Motor neuron (in vitro differentiated cells): ENCODE data around the gene TECPR2. TPM values are rescaled to one million over a fixed set of nuclear protein-coding genes. Genes with fewer than 3 reads are reported as not detected.

ENCODE experiments used
- ATAC-seq, 8 experiments: fragments of 200-7000 bp; cut with Tn5 transposase; replicated peaks in 6 of 8; 2 replicates each; pipeline ENCODE4 v1.8.0; 2021; ENCODE audit warnings: mild to moderate bottlenecking in 8 of 8, moderate library complexity in 8 of 8
- H3K27ac ChIP-seq, 2 donors: fragments of 250-450 bp; sonication (Bioruptor Pico); 2 replicates each; pipeline ENCODE4 v1.9.0; 2021; ENCODE audit warnings: antibody characterized with exemption in 2 of 2, mild to moderate bottlenecking in 2 of 2, moderate library complexity in 1 of 2
- H3K4me1 ChIP-seq, 2 donors: fragments of 250-450 bp; sonication (Bioruptor Pico); replicated peaks in 1 of 2; 2 replicates each; pipeline ENCODE4 v1.6.1; 2021; ENCODE audit warnings: antibody characterized with exemption in 2 of 2, mild to moderate bottlenecking in 2 of 2, moderate library complexity in 1 of 2
- H3K4me3 ChIP-seq, 5 donors: fragments of 250-450 bp; sonication (Bioruptor Pico); 2 replicates each; pipeline ENCODE4 v1.9.0; 2021; ENCODE audit warnings: antibody characterized with exemption in 5 of 5, mild to moderate bottlenecking in 5 of 5, moderate library complexity in 4 of 5
- WGBS, 10 experiments: fragments of 450-650 bp; shearing (Covaris generic); methylation state at CpG; one replicate each; pipeline ENCODE4 v1.0.0; 2022; 5-methylcytosine and 5-hydroxymethylcytosine counted together
- in situ Hi-C, 9 experiments: fragments of 400-800 bp; cut with MboI; loops; one replicate each; pipeline ENCODE4 v1.15.0; 2021; ENCODE audit warnings: low sequenced_read_pairs in 9 of 9, low pct_unique_long_range_greater_than_20kb in 2 of 9; ENCODE audit not compliant: unreplicated experiment in 9 of 9
- total RNA-seq, 8 experiments: library from RNA; unstranded; fragments of 300-600 nt; gene quantifications; 2 replicates each; pipeline versions ENCODE4 v1.2.3 to v1.2.4, GENCODE V29; 2022

The TECPR2 gene
- total RNA-seq, 8 experiments from 2014 or later = 6.5 to 14.2 (median 9.3) TPM

GRCh38 chr14:102450206-102451063 is 87.7 kb downstream of the TECPR2 start:
- Histone ChIP-seq H3K4me3 (no peak overlapping the region), H3K27ac (no peak overlapping the region), H3K4me1 (no peaks in the 10 kb centered on the region)
- in situ Hi-C loops = no loop called here
- ATAC-seq = peak in 2 of 8 experiments; percentile 81 to 87
- 0 to 100% (median 76%) methylated on average over 1 to 6 of the region's 17 CpGs; no CpG with 5 or more reads in 1 of the 10 experiments for WGBS, 10 experiments

- H3K4me3 ChIP-seq = no peak overlapping the region
- ATAC-seq = peak in 1 of 8 experiments; percentile 24
- WGBS, 10 experiments = 50 to 100% (median 87%) methylated on average over 1 to 6 of the region's 10 CpGs; no CpG with 5 or more reads in 7 of the 10 experiments
- no peak overlapping the region for H3K27ac ChIP-seq
- in situ Hi-C loops = no loop called here
- no peaks in the 10 kb centered on the region for H3K4me1 ChIP-seq
Observed at GRCh38 chr14:102451064-102451352, 88.3 kb downstream of the TECPR2 start.

- 89 to 100% (median 97%) methylated on average over 1 to 13 of the region's 24 CpGs; no CpG with 5 or more reads in 3 of the 10 experiments for WGBS, 10 experiments
Observed at GRCh38 chr14:102452302-102452701, 89.6 kb downstream of the TECPR2 start.

GRCh38 chr14:102454711-102455110 is 92.0 kb downstream of the TECPR2 start:
- ATAC-seq = no peak
- WGBS, 10 experiments = 30 to 100% (median 70%) methylated on average over 1 to 2 of the region's 5 CpGs; no CpG with 5 or more reads in 6 of the 10 experiments
- Histone ChIP-seq H3K4me3 (no peak overlapping the region), H3K4me1 (no peaks in the 10 kb centered on the region), H3K27ac (no peak overlapping the region)
- in situ Hi-C loops = no loop called here

More at GRCh38 chr14:102452302-102452701, 89.6 kb downstream of the TECPR2 start:
- ATAC-seq = no peak
- no peak overlapping the region for H3K4me3 ChIP-seq
- in situ Hi-C loops = no loop called here
- no peaks in the 10 kb centered on the region for H3K4me1 ChIP-seq
- no peak overlapping the region for H3K27ac ChIP-seq

- H3K4me1 ChIP-seq = peaks cover 7 to 13% of the 10 kb centered on the region in 2 donors
- H3K4me3 ChIP-seq = no peak overlapping the region
- no peak for ATAC-seq
- H3K27ac ChIP-seq = no peak overlapping the region
- in situ Hi-C loops = no loop called here
- 50 to 100% (median 100%) methylated on average over 1 to 2 of the region's 2 CpGs; no CpG with 5 or more reads in 1 of the 10 experiments for WGBS, 10 experiments
Observed at GRCh38 chr14:102457509-102457908, 94.8 kb downstream of the TECPR2 start.

GRCh38 chr14:102461490-102462338 is 99.0 kb downstream of the TECPR2 start:
- WGBS, 10 experiments = 39 to 87% (median 78%) methylated on average over 2 to 8 of the region's 14 CpGs; no CpG with 5 or more reads in 1 of the 10 experiments
- Histone ChIP-seq H3K4me1 (peaks cover 7 to 13% of the 10 kb centered on the region in 2 donors), H3K27ac (peak overlapping the region; percentile 38 to 51), H3K4me3 (no peak overlapping the region)
- in situ Hi-C loops = no loop called here
- peak; percentile 53 to 94 (median 68) for ATAC-seq

- 0 to 92% (median 80%) methylated on average over 1 to 4 of the region's 4 CpGs; no CpG with 5 or more reads in 1 of the 10 experiments for WGBS, 10 experiments
- in situ Hi-C loops = no loop called here
- H3K27ac ChIP-seq = no peak overlapping the region
- ATAC-seq = peak in 4 of 8 experiments; percentile 34 to 85 (median 68)
- H3K4me3 ChIP-seq = no peak overlapping the region
- H3K4me1 ChIP-seq = peaks cover 7 to 13% of the 10 kb centered on the region in 2 donors
Observed at GRCh38 chr14:102462391-102462790, 99.7 kb downstream of the TECPR2 start.

GRCh38 chr14:102464006-102464405 is 101.3 kb downstream of the TECPR2 start:
- in situ Hi-C loops = no loop called here
- 60 to 100% (median 85%) methylated on average over 1 to 4 of the region's 4 CpGs; no CpG with 5 or more reads in 5 of the 10 experiments for WGBS, 10 experiments
- no peak for ATAC-seq
- Histone ChIP-seq H3K27ac (no peak overlapping the region), H3K4me3 (no peak overlapping the region), H3K4me1 (peaks cover 7 to 13% of the 10 kb centered on the region in 2 donors)

GRCh38 chr14:102464846-102465341 is 102.2 kb downstream of the TECPR2 start:
- H3K27ac ChIP-seq = no peak overlapping the region
- peak in 1 of 8 experiments; percentile 26 for ATAC-seq
- H3K4me3 ChIP-seq = no peak overlapping the region
- peaks cover 7 to 13% of the 10 kb centered on the region in 2 donors for H3K4me1 ChIP-seq
- 72 to 93% (median 80%) methylated on average over 1 to 6 of the region's 6 CpGs; no CpG with 5 or more reads in 5 of the 10 experiments for WGBS, 10 experiments
- in situ Hi-C loops = no loop called here

- H3K4me3 ChIP-seq = no peak overlapping the region
- WGBS, 10 experiments = 83 to 100% (median 100%) methylated on average over 1 of the region's 1 CpG; no CpG with 5 or more reads in 3 of the 10 experiments
- no peaks in the 10 kb centered on the region for H3K4me1 ChIP-seq
- in situ Hi-C loops = no loop called here
- no peak overlapping the region for H3K27ac ChIP-seq
- ATAC-seq = no peak
Observed at GRCh38 chr14:102469261-102469660, 106.5 kb downstream of the TECPR2 start.

GRCh38 chr14:102471921-102472790 is 109.4 kb downstream of the TECPR2 start:
- no peaks in the 10 kb centered on the region for H3K4me1 ChIP-seq
- no peak overlapping the region for H3K4me3 ChIP-seq
- in situ Hi-C loops = no loop called here
- WGBS, 10 experiments = 78 to 100% (median 94%) methylated on average over 1 to 7 of the region's 8 CpGs; no CpG with 5 or more reads in 2 of the 10 experiments
- no peak overlapping the region for H3K27ac ChIP-seq
- peak in 1 of 8 experiments; percentile 79 for ATAC-seq

- WGBS, 10 experiments = 60 to 100% (median 97%) methylated on average over 1 to 5 of the region's 9 CpGs; no CpG with 5 or more reads in 4 of the 10 experiments
- Histone ChIP-seq H3K4me1 (no peaks in the 10 kb centered on the region), H3K27ac (no peak overlapping the region), H3K4me3 (no peak overlapping the region)
- in situ Hi-C loops = no loop called here
- peak in 1 of 8 experiments; percentile 78 for ATAC-seq
Observed at GRCh38 chr14:102472791-102473150, 110.0 kb downstream of the TECPR2 start.
